Stimulated activated CD8-positive, alpha-beta memory T cell treated with anti-CD3 and anti-CD28 coated beads, Interleukin-2, amount 100 ng/mL, for 48 hours (primary cell): ENCODE results near the gene KDM4C.

ENCODE experiments used
- DNase-seq, 2 donors: peaks; one replicate each; pipeline ENCODE4 v3.0.0-alpha.2; 2020; ENCODE audit warnings: low read depth in 2 of 2

Gene KDM4C

DNA sequence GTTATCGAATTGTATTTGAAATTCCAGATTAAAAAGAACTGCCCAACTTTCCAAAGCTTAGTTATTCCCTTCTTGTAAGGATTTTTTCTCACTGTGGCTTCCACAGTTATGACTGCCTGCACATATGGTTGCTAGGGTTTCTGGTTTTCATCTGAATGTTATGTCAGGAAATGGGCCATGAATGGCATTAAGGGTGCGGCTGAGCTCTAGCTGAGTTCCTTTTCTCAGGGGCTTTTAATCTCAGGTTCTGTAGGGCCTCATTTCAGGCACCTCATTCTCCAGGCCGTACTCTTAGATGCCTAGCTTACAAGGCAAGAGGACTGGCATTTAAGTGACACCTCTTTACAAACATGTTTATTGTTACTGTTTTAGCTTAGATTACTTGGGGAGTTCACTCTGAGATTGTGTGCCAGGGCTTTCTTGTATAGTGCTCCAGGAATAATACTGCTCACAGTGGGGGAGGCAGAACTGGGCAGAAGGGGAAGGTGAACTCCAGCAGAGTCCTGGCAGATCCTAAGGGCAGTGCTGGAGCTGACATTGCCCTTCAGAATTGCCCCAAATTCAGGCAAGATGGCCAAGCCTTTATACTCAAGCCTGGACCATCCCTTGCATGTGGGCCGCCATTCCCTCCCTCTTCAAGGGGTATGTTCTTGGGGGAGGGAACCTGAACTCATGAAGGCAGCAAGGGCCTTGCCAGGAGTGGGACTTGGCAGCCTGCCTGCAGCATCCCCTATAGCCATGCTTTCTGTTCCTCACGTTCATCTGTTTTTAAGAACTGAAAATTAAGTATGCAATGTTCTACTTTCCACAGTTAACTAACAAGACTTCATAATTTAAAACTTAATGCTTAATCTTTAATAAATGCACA, 111.5 kb downstream of the KDM4C start:
- no peak for DNase-seq

DNA sequence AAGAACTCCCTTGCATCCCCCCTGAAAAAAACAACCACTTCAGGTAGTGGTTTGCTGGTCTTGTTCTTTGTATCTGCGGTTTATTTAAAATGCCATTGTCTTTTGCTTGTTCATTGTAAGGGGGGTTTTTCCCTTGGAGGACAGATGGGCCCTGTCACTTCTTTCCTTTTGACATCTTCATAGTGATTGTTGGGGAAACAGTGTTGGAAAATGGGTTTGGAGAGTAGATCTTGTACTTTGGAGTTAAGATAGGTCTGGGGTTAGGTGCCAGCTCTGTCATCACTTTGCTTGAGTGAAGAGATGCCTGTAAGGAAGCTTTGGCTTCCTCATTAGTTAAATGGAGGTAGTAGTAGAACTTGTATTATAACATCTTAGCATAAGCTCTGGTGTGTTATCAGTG, 112.4 kb downstream of the KDM4C start:
- no peak for DNase-seq

DNA sequence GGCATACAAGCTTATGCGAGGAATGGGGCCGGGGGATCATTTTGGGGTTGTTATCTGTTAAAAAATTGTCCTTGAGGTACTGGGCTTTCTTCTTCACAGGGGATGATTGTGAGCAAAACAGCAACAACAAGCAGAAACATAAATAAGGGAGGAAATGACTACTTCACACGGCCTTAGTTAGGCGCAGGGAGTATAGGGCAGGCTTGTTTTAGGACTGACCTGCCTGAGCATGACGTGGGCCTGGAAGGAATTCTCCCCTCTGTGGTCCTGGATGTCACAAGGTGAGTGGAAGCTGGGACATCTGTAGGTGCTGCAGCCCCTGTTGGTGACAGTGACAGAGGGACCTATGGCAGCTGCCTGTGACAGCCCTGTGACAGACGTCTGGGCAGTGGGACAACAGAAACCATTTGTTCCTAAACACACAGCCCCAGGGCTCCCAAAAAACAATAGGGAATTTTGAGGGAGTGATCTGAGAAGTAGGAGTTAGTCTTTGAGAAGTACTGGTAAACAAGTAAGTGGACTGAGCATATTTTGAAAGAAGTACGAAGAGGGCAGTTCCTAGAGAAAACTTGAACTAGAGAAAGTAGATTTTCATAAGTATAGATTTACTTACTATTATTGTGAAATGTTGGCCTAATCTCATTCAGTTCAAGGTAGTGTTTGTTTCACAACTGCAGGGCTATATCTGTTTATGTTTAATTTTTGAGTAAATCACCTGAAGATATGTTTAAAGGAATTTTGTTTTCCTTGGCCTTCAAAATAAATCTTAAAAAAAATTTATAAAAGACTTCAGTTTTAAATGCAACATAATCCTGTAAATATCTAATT, 113.1 kb downstream of the KDM4C start:
- DNase-seq = no peak

DNA sequence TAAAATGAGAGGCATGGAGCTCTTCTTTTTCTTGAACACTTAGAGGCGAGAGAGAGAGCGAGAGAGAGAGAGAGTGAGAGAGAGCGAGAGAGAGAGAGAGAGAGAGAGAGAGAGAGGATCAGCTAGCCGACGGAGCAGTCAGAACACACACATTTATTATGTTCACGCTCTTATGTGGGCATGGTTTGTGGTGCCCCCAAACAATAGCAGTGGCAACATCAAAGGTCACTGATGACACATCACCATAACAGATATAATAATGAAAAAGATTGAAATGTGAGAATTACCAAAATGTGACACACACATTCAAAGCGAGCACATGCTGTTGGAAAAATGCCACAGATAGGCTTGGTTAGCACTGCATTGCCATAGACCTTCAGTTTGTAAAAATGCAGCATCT, 116.1 kb downstream of the KDM4C start:
- no peak for DNase-seq

DNA sequence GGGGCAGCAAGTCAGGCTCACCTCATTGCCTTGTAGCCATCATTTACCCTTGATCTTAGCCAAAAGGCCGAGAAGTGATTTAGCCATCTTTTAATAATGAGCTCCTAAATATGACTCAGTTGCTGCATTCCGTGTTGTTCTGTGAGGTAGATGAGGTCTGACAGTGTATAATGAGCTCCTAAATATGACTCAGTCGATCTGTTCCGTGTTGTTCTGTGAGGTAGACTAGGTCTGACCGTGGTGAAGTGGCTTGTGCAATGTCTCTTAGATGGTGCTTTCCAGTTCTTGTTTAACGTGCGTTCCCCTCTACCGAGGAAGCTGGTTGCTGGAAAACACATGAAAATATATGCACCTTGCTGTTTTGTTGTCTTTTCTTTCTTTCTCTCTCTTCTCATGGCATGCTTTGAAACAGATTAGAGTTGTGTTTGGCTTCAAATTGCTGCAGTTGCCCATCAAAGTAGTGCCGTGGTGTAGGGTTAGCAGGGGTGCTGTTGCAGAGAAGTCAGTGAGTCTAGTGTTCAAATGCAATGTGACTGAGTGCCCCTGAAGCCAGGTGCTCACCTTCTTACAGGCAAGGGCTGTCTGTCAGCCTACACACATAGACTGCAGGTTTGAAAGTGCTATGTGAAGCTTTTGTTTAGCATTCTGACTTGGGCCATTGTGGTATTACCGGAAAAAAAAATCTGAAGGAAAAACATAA, 118.6 kb downstream of the KDM4C start:
- DNase-seq = no peak

DNA sequence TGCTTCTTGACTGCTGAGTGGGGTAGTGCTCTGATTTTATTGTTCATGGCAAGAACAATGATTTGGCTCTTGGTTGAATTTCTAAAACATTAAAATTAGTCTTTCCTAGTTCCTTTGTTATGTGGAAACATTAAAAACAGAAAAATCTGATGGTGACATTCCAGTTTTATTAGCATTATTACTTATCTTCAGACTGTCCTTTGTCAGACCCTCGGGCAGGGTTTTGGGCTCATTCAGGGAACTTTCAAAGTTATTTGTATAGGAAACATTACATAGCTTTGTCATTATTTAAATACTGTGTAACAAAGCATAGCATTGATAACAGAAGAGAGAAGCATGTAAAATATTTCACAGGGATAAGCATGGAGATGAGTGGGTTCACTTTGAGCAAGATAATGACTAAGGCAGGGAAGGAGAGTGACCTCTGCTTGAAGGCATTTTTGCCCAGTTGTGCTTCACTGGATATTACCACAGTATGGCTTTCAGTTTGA, 119.9 kb downstream of the KDM4C start:
- DNase-seq = no peak

DNA sequence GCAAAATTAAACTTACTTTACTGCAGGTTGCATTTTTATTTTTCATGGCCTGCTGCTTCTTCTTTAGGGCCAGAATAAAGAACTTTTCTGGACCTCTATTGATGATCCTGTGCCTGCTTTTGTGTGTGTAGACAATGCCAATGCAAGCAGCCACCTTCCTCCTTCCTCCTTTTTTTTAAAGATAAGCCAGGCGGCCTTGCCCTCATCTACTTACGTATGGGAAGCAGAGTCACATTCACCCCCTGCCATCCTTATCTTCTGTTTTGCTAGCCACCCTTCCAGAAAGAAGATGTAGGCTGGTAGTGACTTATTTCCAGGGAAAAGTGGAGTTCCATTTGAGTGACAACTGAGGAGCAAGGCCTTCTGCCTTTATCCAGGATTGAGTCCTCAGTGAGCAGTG, 122.9 kb downstream of the KDM4C start:
- DNase-seq = no peak

DNA sequence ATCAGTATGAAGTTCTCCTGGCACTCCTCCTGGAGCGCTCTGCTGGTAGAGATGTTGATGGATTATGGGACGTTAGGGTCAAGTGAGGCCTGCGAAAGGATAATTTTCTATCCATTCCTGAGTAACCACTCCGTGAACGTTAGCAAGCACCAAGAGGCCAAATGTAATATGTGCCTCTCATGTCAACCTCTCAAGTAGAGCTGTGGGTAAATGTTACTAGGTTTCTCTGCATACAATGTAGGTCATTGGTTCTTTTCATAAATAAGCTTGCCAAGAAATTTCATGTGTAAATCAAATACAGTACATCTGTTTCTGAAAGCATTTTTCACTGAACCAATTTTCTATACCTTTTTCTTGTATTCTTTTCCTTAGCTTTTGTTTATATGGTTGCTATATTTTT, 126.3 kb downstream of the KDM4C start:
- no peak for DNase-seq

DNA sequence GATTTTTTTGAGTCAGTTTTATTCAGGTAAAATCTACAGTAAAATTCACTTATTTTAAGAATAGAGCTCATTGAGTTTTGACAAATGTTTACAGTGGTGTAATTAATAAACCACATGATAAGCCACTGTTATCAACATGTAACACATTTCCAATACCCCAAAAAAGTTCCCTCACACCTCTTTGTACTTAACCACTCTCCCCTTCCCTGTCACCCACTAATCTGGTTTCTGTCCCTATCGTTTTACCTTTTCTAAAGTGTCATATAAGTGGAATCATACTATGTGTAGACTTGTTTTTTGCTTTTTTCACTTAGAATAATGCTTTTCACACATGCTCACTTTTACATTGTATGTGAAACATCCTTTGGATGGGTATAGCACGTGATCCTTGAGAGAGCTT, 127.2 kb downstream of the KDM4C start:
- no peak for DNase-seq

DNA sequence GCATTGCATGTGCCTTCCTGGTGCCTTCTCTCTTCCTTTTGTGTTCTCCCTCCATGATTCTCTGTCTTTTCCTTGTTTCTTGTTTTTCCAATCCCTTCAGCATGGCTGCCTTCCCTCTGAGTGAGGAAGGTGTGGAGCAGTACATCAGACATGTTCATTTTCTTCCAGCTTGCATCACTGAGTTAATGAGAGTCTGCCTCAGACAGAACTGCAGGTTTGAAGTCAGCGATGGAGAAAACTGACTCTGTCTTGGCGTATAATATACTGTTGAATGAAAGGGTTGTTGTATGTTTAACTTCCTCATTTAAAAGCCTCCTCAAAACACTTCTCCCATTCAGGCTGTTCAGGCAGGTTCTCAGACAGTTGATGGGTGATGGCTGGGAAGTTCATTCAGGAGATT, 129.3 kb downstream of the KDM4C start:
- DNase-seq = no peak

DNA sequence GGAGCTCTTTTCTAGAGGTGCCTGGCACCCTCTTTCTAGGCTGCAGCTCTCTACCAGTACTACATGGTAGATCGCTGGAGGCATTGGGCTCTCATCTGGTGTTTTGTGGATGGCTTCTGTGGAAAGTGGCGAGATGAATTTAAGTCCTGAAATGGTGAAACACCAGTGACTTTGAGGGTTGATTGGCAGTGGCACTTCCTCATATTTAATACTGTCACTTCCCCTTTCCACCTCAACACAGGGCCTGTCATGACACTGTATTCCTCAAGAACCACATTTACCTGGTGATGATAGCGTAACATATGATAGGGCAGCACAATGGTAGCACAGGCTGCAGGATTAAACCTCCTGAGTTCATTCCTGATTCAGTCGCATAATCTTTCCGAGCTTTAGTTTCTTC, 132.1 kb downstream of the KDM4C start:
- no peak for DNase-seq

DNA sequence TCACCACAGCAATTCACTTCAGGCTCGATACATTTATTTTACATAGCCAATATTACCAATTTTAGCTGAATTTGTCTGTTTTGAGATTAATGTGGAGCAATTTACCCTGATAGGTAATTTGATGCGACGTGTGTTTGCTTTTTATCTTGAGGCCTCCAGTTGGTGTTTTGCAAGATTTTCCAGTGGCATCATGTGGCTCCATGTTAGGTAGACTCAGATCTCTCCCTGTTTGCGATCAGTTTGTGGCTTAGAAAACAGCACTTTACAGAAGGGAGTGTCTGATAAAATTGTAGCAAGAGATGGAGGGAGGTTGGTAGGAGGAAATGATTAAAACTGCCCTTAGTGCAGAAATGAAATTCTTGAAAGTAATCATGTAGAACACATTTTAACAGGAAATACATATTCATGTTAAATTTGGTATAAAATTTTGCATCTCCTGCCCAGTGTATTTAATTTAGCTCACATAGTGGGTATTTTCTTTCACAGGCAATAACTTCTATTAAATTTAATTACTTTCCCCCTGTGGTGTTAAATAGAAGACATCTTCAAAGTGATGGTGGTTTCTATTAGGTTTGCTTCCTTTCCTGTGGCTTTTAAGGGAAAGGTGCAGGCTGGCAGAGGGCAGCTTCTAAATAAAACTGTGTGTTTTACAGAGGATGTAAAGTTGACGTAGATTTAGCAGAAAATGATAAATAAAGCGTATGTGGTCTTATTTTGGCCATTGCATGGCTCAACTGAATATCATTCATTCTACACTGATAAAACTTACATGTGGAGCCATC, 135.8 kb downstream of the KDM4C start:
- no peak for DNase-seq

DNA sequence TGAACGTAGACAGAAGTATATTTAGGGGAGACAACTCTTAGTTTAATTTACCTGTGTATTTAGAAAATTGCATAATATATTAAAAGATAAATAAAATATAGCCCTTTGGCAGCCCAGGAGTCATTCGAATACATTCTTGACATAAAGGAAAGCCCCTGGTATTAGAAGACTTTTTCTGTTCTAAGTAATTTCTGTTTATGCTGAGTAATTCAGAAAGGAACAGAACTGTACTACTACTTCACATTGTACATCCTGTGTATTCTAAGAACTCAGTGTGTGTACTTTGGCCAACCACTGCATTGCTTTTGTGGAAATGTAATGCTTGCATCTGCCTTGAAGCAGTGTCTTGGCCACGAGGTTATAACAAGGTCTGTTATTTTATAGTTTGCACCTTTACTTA, 136.4 kb downstream of the KDM4C start:
- DNase-seq = no peak

DNA sequence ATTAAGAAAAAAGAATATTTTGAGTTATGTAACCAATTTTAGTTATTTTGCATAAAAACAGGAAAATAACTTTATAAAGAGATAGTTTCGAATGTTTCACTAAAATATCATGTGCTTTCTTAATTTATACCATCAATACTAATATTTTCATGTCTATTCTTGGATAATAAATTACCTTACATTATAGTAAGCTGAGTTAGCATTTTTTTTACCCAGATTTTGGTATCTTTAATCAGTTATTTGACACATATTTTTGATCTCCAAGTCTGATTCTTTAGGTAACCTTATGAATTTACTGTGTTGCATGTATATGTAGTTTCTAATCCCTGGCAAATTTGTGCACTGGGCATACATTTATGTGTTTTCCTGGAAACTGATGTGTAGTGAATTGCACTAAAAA, 138.0 kb downstream of the KDM4C start:
- DNase-seq = no peak

DNA sequence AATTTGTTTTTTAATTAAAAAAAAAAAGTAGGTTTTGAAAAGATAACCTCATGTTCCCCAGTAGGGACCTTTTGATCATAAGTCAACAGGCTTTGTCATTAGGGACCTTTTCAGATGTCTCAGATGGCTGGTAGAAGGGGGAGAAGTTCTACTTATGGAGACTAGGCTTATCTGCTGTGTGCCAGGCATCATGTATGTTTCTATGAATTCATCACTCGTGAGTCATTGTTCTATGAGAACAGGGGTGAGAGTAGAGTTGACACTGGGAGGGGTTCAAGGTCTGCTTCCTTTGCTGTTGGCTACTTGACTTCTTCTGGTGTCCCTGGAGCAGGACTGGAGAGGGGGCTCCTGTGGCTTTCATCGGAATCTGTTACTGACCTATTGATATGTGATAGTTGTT, 138.8 kb downstream of the KDM4C start:
- no peak for DNase-seq

DNA sequence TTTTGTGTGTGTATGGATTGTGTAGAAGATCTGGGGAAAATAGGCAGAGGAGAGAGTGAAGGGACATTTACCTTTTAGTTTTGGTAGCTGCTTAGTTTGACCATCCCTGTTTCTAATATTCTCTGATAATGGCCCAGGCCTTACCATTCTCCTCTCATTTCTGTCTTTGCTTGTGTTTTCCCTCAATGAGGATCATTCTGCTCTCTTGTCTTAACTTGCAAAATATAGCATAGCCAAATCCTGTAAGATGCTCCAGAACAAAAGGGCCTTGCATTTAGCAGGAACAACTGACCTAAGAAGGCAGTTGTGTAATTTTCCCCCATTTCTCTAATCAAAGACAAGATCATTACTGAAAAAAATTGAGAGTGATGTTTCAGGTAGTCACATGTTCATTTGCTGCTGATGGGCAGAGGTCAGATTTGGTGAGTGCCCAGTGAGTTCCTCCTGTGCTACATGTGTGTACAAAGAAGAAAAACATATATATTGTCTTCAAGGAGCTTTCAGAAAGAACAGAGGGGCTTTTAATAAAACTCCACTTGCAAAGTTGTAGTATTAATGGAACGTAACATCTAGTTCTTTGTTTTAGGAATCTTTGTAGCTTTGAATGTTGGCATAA, 139.5 kb downstream of the KDM4C start:
- no peak for DNase-seq

DNA sequence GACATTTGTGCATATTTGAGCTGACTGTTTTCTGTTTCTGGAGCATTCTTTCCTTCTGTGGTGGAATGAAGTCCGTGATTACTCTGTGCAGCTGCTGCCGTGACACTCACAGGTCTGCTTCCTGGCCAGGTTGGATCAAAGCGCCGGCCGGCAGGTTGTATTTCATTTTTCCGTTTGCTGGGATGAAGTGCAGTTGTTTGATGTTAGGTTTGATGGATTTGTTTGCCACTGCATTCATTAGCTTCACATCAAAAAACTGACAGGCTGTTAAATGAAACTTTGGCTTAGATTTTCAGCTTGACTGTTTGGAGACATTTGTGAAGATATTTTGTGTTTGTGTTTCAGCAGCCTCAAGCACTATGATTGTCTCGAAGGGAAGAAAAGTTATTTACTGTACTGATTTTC, 140.1 kb downstream of the KDM4C start:
- DNase-seq = no peak

DNA sequence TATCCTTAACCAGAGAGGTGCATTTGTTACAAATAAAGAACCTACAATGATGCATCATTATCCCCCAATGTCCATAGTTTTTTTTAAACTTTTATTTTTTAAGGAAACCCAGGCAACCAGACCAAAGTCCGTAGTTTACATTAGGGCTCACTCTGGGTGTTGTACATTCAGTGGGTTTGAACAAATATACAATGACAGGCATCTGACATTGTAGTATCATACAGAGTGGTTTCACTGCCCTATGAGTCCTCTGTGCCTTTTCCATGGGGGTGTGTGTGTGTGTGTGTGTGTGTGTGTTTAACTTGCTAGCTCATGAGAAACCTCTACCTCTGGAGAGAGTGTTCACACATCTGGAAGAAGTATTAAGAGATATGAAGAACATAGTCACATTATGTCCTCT, 141.5 kb downstream of the KDM4C start:
- DNase-seq = no peak

DNA sequence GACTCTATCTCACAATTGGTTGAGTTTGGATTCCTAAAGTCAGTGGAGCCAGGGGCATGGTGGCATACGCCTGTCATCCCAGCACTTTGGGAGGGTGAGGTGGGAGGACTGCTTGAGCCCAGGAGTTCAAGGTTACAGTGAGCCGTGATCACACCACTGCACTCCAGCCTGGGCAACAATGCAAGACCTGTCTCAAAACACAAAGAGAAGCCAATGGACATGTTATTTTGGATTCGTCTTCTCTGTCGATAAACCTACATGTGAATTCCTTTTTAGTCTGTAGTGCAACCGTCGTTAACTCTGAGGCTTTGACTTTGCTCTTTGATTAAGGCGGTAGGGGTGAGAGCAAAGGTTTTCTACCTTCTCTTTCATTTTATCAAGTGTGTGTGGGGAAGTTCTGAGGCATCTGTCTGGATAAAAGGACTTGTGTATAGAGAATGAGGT, 142.7 kb downstream of the KDM4C start:
- DNase-seq = no peak

DNA sequence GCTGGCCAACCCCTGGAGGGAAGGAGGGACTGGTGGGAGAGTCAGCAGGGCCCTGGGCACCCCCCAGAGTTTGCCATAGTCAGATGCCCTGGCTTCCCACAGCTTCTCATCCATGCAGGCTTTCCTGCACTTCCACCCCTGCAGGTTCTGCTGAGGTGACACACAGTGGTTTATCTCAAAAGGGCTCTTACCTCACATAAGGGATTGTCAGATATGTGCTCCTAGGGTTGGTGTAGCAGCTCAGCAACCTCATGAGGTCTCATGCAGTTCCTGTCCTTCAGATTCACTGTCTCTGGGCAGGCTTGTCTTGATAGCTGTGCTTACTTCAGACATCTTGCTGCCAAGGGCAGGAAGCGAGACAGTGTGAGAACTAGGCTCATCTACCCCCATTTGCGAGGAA, 143.4 kb downstream of the KDM4C start:
- DNase-seq = no peak

DNA sequence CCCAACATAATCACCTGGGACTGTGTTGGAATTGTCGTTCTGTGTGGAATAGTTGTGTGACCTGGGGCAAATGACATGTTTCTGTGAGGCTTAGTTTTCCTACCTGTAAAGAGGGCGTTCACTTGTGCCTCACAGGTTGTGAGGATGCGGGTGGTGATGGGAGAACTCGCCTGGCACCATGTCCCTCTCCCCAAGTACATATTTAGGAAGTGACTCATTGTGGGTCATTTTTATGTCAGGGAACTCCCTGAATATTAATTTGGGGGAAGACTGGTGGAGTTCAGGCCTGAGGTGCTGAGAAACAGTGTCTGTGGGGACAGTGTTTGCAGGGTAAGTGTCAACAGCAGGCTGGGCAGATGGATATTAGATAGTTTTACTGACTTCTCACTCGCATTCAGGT, 144.7 kb downstream of the KDM4C start:
- DNase-seq = no peak
